ENCODE results near the gene RABL6. TPM values are rescaled to one million over a fixed set of nuclear protein-coding genes. Genes with fewer than 3 reads are reported as not detected.
"Not testable (repeated sequence)": the region's sequence is repeated elsewhere in the genome, so short reads cannot be mapped to it uniquely, and the experiment has no call there.

The RABL6 gene, protein sequence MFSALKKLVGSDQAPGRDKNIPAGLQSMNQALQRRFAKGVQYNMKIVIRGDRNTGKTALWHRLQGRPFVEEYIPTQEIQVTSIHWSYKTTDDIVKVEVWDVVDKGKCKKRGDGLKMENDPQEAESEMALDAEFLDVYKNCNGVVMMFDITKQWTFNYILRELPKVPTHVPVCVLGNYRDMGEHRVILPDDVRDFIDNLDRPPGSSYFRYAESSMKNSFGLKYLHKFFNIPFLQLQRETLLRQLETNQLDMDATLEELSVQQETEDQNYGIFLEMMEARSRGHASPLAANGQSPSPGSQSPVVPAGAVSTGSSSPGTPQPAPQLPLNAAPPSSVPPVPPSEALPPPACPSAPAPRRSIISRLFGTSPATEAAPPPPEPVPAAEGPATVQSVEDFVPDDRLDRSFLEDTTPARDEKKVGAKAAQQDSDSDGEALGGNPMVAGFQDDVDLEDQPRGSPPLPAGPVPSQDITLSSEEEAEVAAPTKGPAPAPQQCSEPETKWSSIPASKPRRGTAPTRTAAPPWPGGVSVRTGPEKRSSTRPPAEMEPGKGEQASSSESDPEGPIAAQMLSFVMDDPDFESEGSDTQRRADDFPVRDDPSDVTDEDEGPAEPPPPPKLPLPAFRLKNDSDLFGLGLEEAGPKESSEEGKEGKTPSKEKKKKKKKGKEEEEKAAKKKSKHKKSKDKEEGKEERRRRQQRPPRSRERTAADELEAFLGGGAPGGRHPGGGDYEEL
- polyA plus RNA-seq = 10 to 100 TPM in 2 of 3 donors, 1 to 10 TPM in 1; 5.4 to 24.6 (median 11.0) TPM

DNA sequence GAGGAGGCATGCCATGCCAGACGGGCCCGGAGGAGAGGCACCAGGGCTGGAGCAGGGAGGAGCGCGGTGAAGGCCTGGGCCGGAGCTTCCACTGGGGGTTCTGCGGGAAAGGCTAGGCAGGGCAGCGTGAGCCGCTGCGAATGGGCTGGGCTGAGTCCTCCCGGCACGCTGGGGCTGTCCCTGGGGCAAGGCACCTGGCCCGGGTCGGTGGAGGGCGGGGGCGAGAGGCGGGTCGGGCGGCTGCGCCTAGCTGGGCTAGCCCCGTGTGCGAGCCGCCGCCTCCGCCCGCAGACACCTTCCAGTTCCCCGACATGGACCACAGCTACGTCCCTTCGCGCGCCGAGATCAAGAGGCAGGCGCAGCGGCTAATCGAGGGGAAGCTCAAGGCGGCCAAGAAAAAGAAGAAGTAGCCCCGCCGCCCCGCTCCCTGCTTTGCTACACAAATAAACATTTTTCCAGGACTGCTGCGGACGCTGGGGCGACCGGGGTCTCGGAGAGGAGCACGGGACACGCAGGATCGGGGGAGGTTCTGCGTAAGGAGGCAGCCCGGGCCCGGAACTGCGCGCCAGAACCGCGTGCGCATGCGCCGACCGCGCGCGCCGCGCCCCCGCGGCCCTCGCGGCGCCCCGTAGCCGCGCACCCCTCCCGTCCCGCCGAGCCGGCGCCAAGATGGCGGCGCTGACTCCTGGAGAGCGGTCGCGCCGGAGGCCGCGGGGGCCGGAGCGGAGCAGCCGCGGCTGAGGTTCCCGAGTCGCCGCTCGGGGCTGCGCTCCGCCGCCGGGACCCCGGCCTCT lies at the start of gene RABL6:
Gene RABL6, plus strand, starts transcription at position 668 of the 794 bp plus-strand sequence. CDS start 249 bp downstream, outside the sequence.
- DNase-seq = peak; percentile 87 to 89 (median 89)
- Mint-ChIP-seq H3K36me3 (peaks cover 0 to 3% (median 0%) of the 10 kb centered on the region in 3 donors), H3K9me3 (no peaks in the 10 kb centered on the region), H3K4me1 (peaks cover 31 to 38% of the 10 kb centered on the region in 2 donors), H3K4me3 (peak within 1 kb of the TSS; percentile 87 to 95 (median 91)), H3K27ac (peak within 1 kb of the TSS; percentile 82 to 97 (median 92)), H3K27me3 (ENCODE audit: low read depth in 3 of 3) (peaks cover 8 to 14% (median 9%) of the 10 kb centered on the region in 3 donors)

DNA sequence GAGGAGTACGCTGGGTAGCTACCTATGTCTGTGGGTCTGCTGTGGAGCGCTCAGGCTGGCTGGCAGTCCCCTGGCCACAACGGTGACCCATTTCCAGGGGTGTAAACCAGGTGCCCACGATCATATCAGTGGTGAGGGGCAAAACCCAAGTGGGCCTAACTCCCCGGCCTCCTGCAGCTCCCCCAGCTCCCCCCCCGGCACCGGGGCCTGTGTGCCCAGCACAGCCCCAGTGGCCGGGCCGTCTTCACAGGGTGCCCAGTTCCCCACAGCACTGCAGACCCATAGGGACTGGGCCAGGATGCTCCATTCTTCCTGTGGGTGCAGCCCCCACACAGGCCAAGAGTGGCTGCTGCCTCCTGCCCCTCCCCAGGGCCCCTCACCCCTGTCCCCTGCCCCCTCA lies 48.7 kb upstream of the RABL6 start:
- no peak for DNase-seq
- peaks cover 0 to 9% (median 0%) of the 10 kb centered on the region in 6 donors for H3K9me3 Mint-ChIP-seq
- no peak overlapping the region for H3K27ac Mint-ChIP-seq
- no peaks in the 10 kb centered on the region for H3K36me3 Mint-ChIP-seq
- no peak overlapping the region for H3K4me3 Mint-ChIP-seq
- no peaks in the 10 kb centered on the region for H3K4me1 Mint-ChIP-seq
- H3K27me3 Mint-ChIP-seq (ENCODE audit: low read depth in 3 of 3) = peaks cover 0 to 5% (median 0%) of the 10 kb centered on the region in 3 donors

DNA sequence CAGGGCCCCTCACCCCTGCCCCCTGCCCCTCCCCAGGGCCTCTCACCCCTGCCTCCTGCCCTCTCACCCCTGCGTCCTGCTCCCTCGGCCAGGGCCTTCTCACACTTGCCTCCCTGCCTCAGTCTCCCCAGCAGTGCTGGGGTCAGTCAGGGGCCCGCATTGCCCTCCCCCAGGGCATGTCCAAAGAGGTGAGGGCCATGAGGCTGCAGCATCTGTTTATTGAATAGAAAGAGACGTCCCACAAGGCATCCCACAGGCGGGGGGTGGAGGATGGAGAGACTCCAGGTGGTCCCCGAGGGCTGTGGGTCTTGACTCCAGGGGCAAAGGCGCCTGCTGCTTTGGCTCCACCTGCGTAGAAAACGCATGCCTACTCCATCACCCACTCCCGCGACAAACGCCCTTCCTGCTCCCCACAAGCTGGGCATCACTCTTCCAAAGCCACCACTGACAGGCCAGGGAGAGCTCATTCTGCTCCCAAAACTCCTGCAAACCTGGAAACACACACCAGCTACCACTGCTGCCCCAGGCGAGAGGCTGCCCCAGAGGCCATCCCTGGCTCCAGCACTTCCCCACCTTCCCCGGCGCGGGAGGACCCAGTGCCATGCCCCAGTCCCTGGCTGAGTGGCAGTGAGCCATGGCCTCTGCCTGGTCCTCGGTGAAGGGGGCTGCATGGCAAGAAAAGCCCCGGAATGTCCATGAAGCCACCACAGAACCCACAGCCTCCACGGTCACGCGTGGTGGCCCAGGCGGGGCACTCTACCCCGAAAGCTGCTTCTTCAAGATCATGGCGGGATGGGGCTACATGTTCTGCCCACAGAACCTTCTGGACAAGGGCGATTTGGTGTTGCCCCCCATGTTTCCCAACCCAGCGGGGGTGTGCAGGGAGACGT lies 48.1 kb upstream of the RABL6 start:
- Mint-ChIP-seq H3K4me3 (no peak overlapping the region), H3K27me3 (ENCODE audit: low read depth in 3 of 3) (peaks cover 0 to 5% (median 0%) of the 10 kb centered on the region in 3 donors), H3K9me3 (peaks cover 0 to 9% (median 0%) of the 10 kb centered on the region in 6 donors), H3K27ac (no peak overlapping the region), H3K4me1 (no peaks in the 10 kb centered on the region), H3K36me3 (no peaks in the 10 kb centered on the region)
- DNase-seq = no peak

- no peak for DNase-seq
- peaks cover 0 to 5% (median 0%) of the 10 kb centered on the region in 3 donors for H3K27me3 Mint-ChIP-seq (ENCODE audit: low read depth in 3 of 3)
- H3K4me3 Mint-ChIP-seq = no peak overlapping the region
- no peaks in the 10 kb centered on the region for H3K36me3 Mint-ChIP-seq
- H3K27ac Mint-ChIP-seq = no peak overlapping the region
- H3K9me3 Mint-ChIP-seq = peaks cover 0 to 8% (median 0%) of the 10 kb centered on the region in 6 donors
- no peaks in the 10 kb centered on the region for H3K4me1 Mint-ChIP-seq
Observed at GRCh38 chr9:136760424-136760823, 47.3 kb upstream of the RABL6 start.

GRCh38 chr9:136760834-136761544 lies 46.8 kb upstream of the RABL6 start:
- H3K27ac Mint-ChIP-seq; H3K4me1 Mint-ChIP-seq; H3K27me3 Mint-ChIP-seq (ENCODE audit: low read depth in 3 of 3); H3K9me3 Mint-ChIP-seq; H3K4me3 Mint-ChIP-seq; DNase-seq; H3K36me3 Mint-ChIP-seq: not testable (repeated sequence)

DNA sequence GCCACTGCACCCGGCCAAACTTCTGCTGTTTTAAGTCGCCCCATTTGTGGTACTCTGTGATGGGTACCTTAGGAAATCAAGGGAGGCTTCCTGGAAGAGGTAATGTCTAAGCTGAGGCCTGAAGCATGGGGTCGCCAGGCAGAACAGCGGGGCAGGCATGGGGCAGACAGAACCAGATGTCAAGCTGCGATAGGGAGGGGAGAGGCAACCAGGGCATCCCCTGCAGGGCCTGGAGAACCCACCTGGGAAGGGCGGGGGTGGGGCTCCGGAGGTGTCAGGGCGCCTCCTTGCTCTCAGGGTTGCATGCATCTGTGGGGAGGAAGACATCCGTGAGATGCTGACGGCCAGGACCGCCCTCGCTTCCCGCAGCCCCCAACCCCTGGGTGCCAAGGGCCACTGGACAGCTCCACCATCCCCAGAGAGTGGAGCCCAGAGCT lies 46.2 kb upstream of the RABL6 start:
- H3K4me3 Mint-ChIP-seq = no peak overlapping the region
- no peaks in the 10 kb centered on the region for H3K9me3 Mint-ChIP-seq
- no peaks in the 10 kb centered on the region for H3K36me3 Mint-ChIP-seq
- no peaks in the 10 kb centered on the region for H3K4me1 Mint-ChIP-seq
- no peak for DNase-seq
- no peak overlapping the region for H3K27ac Mint-ChIP-seq
- H3K27me3 Mint-ChIP-seq (ENCODE audit: low read depth in 3 of 3) = no peaks in the 10 kb centered on the region

DNA sequence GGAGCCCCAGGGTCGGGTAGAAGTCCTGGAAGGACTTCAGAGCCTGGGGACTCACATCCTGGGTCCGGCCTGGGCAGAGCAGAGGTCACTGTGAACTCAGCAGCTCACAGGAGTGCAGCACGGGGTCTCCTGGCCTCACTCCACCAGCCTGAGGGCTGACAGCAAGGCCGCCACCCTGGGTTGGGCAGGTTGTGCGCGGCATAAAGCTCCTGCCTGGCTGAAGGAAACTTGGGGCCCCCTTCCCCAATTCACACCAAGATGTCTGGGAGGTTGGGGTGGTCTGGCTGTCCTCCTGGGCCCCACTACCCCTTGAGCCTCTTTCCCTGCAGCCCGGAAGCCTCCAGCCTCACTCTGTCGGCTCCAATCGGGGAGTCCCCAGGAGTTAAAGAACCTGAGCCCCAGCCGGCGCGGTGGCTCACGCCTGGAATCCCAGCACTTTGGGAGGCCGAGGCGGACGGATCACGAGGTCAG lies 45.5 kb upstream of the RABL6 start:
- Mint-ChIP-seq H3K36me3 (no peaks in the 10 kb centered on the region), H3K4me3 (no peak overlapping the region), H3K9me3 (no peaks in the 10 kb centered on the region), H3K4me1 (no peaks in the 10 kb centered on the region), H3K27ac (no peak overlapping the region), H3K27me3 (ENCODE audit: low read depth in 3 of 3) (no peaks in the 10 kb centered on the region)
- no peak for DNase-seq

- Mint-ChIP-seq H3K36me3 (no peaks in the 10 kb centered on the region), H3K4me1 (no peaks in the 10 kb centered on the region), H3K9me3 (no peaks in the 10 kb centered on the region), H3K4me3 (no peak overlapping the region), H3K27ac (no peak overlapping the region), H3K27me3 (ENCODE audit: low read depth in 3 of 3) (no peaks in the 10 kb centered on the region)
- peak in 2 of 3 donors; percentile 14 to 28 for DNase-seq
Observed at GRCh38 chr9:136762915-136763648, 44.7 kb upstream of the RABL6 start.

GRCh38 chr9:136763649-136764035 lies 44.1 kb upstream of the RABL6 start:
- Mint-ChIP-seq H3K27me3 (ENCODE audit: low read depth in 3 of 3) (no peaks in the 10 kb centered on the region), H3K27ac (no peak overlapping the region), H3K4me1 (no peaks in the 10 kb centered on the region), H3K36me3 (no peaks in the 10 kb centered on the region), H3K4me3 (no peak overlapping the region), H3K9me3 (no peaks in the 10 kb centered on the region)
- DNase-seq = no peak

- peak within 1 kb of the TSS in 1 of 6 donors; percentile 37 for H3K27ac Mint-ChIP-seq
- no peaks in the 10 kb centered on the region for H3K27me3 Mint-ChIP-seq (ENCODE audit: low read depth in 3 of 3)
- no peak for DNase-seq
- H3K4me3 Mint-ChIP-seq = no peak within 1 kb of the TSS
- H3K4me1 Mint-ChIP-seq = no peaks in the 10 kb centered on the region
- no peaks in the 10 kb centered on the region for H3K9me3 Mint-ChIP-seq
- no peaks in the 10 kb centered on the region for H3K36me3 Mint-ChIP-seq
Observed at GRCh38 chr9:136764301-136764891, 43.4 kb upstream of the RABL6 start, which contains the start of gene LCN15. LCN15 (minus strand) TSS chr9:136764518; CDS start chr9:136764488, 30 bp downstream.

- no peaks in the 10 kb centered on the region for H3K36me3 Mint-ChIP-seq
- no peaks in the 10 kb centered on the region for H3K9me3 Mint-ChIP-seq
- H3K4me1 Mint-ChIP-seq = peaks cover 0 to 1% of the 10 kb centered on the region in 2 donors
- no peak overlapping the region for H3K4me3 Mint-ChIP-seq
- DNase-seq = no peak
- no peaks in the 10 kb centered on the region for H3K27me3 Mint-ChIP-seq (ENCODE audit: low read depth in 3 of 3)
- peak overlapping the region in 1 of 6 donors; percentile 37 for H3K27ac Mint-ChIP-seq
Observed at GRCh38 chr9:136765041-136765440, 42.7 kb upstream of the RABL6 start.
